ENCODE results near the gene YIPF2.

- TF ChIP-seq CHD2 (IDR thresholded peaks at IDR 0.05; ENCODE audit: borderline replicate concordance, low read depth, low read length) (no peak), RAD21 (IDR thresholded peaks at IDR 0.05; ENCODE audit: insufficient read depth, low read depth, low read length) (0 out of 2 replicates have a peak, but pooled peaks have one; percentile 3), ZNF274 (IDR thresholded peaks at IDR 0.05; ENCODE audit: insufficient read depth, insufficient read length) (no peak), CTCF (IDR thresholded peaks at IDR 0.05 in 2 of 3, conservative IDR thresholded peaks at IDR 0.05 in 1 of 3; ENCODE audit: control insufficient read depth in 2 of 3, extremely low read depth in 1 of 3, insufficient read depth in 1 of 3, low read depth in 3 of 3, low read length in 3 of 3) (peak in 1 of 3 experiments; percentile 11; a peak in 1 of 6 replicates), SMC3 (IDR thresholded peaks at IDR 0.05; ENCODE audit: borderline replicate concordance, low read length) (no peak; the same call in 1 of the 2 replicates), EP300 (IDR thresholded peaks at IDR 0.05; ENCODE audit: borderline replicate concordance in 1 of 2, control insufficient read depth in 1 of 2, low read depth in 2 of 2, low read length in 2 of 2) (no peak), POLR2A (IDR thresholded peaks at IDR 0.05; ENCODE audit: low read depth, low read length) (peak; percentile 29; the same call in 1 of the 2 replicates), GABPA (IDR thresholded peaks at IDR 0.05; ENCODE audit: low read depth) (no peak)
Observed at GRCh38 chr19:10968527-10969135, 40.2 kb upstream of the YIPF2 start.
